Fibroblast of lung (primary cell): Measurements from ENCODE around the gene CLDN10.

Experiments
- EZH2 ChIP-seq: IDR thresholded peaks from 2 replicates; pipeline ENCODE4 v1.5.1; 2012; ENCODE audit warnings: low read length, control low read depth, mild to moderate bottlenecking; ENCODE audit errors: missing control alignments
- TF ChIP-seq, protein P1 (sequence below), 2 donors: IDR thresholded peaks in 1 of 2; conservative IDR thresholded peaks in 1 of 2; 1 replicate in 1 of 2; 2 replicates in 1 of 2; pipeline ENCODE4 v1.5.1; 2011 to 2012; ENCODE audit warnings: low read length in 2 of 2, control low read depth in 1 of 2, inconsistent platforms in 1 of 2, low read depth in 1 of 2, mild to moderate bottlenecking in 1 of 2

DNA sequence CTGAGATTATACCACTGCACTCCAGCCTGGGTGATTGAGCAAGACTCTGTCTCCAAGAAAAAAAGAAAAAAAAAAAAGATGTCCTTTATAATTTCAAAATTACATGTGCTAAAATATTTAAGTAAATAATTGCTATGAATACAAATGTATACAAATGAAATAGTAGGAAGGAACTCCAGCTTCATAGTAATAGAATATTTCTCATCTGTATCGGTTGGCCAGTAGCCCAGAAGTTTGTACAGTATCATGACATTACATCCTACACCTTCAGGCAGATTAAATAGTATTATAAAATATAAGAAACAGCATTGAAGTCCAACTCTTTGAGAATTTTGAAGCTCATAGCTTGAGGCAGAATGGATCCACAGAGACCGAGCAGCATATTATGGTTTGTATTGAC is 36.5 kb upstream of the CLDN10 start:
- TF ChIP-seq, protein P1, sequence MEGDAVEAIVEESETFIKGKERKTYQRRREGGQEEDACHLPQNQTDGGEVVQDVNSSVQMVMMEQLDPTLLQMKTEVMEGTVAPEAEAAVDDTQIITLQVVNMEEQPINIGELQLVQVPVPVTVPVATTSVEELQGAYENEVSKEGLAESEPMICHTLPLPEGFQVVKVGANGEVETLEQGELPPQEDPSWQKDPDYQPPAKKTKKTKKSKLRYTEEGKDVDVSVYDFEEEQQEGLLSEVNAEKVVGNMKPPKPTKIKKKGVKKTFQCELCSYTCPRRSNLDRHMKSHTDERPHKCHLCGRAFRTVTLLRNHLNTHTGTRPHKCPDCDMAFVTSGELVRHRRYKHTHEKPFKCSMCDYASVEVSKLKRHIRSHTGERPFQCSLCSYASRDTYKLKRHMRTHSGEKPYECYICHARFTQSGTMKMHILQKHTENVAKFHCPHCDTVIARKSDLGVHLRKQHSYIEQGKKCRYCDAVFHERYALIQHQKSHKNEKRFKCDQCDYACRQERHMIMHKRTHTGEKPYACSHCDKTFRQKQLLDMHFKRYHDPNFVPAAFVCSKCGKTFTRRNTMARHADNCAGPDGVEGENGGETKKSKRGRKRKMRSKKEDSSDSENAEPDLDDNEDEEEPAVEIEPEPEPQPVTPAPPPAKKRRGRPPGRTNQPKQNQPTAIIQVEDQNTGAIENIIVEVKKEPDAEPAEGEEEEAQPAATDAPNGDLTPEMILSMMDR (conservative IDR thresholded peaks at IDR 0.05 in 1 of 2, IDR thresholded peaks at IDR 0.05 in 1 of 2; ENCODE audit: low read depth in 1 of 2, low read length in 2 of 2): no peak
- no peak for TF ChIP-seq EZH2
